Islet of Langerhans (tissue), 1 donor: ENCODE data around the gene CSNK1G3.
A peak's percentile ranks its signal among the peaks of the same experiment; 100 is the strongest.

Experiments
- FAIRE-seq: peaks from one replicate; lab custom pipeline; 2011; peaks lifted over from hg19 to GRCh38; lab: Jason Lieb, UNC

Gene CSNK1G3

GRCh38 chr5:123651234-123651633 lies 139.3 kb downstream of the CSNK1G3 start:
- FAIRE-seq = no peak

DNA sequence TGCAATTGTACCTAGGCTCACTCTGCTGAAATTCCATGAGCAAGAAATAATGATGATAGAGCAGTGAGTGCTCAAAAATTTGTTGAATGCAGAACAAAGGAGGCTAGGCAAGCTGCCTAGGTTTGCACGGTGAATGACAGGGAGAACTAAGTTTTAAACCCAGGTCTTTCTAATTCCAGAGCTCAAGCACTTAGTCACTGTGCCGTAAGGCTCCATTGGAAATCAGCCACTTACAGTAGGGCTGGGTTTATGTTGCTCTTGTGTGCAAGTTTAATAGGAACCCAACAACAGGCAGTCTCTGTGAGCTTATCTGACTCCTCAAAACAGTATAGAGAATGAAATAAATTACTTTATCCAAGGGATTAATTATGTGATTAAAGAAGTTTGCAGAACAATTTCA lies 147.0 kb downstream of the CSNK1G3 start:
- no peak for FAIRE-seq

DNA sequence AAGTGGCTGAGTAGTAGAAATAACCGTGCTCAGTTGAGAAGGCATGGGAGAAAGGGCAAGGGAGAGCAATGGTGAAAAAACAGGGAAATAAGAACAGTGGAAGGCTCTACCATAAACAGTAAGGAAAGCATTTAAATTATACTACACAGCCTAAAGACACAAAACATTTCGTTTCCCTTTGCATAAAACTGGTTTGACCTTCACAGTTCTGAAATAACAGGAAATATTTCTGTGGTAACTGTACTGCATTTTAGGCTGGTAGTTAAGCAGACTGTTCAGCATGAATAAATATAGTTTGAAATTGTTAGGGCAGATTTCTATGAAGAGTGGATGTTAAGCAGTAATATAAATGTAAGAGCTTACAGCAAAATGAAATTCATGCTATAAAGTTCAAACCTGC lies 147.5 kb downstream of the CSNK1G3 start:
- no peak for FAIRE-seq

DNA sequence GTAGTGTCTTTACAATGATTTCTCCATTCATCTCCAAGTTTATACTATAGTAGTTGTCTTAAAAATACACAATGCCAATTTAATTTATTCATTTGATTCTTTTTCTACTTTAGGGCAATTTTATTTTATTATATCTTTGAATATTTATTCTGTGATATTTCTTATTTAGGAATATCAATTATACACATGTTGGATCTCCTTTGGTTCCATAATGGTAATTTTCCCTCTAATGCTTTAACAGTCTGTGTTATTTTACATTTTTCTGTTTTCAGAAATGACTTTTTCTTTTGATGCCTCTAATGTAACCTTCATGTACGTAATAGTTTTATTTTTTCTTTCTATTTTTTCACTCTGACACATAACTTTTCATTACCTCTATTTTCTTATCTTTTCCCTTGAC lies 153.0 kb downstream of the CSNK1G3 start:
- peak; percentile 58 for FAIRE-seq

GRCh38 chr5:123665822-123666371 lies 153.9 kb downstream of the CSNK1G3 start:
- FAIRE-seq = no peak
